Astrocyte of the cerebellum (primary cell): Measurements from ENCODE around the gene BAZ2B.
A peak's percentile ranks its signal among the peaks of the same experiment; 100 is the strongest.

Experiments
- DNase-seq: peaks from one replicate; pipeline ENCODE4 v3.0.0-alpha.2; 2011; ENCODE audit warnings: low read depth
- H3K4me3 ChIP-seq: 2 replicates; pipeline ENCODE4 v1.5.1; 2011; ENCODE audit warnings: mild to moderate bottlenecking, low read depth, low read length, moderate library complexity
- CTCF ChIP-seq: IDR thresholded peaks from 2 replicates; pipeline ENCODE4 v1.5.1; 2012; ENCODE audit warnings: low read length, low read depth, moderate library complexity, mild to moderate bottlenecking; ENCODE audit errors: missing control alignments
- in situ Hi-C: cut with HindIII; loops from 2 replicates; pipeline ENCODE4 v1.10.0; 2017; ENCODE audit warnings: low sequenced_read_pairs

BAZ2B gene

GRCh38 chr2:159555651-159556392 lies 60.5 kb downstream of the BAZ2B start:
- no peak for DNase-seq
- in situ Hi-C loops: no loop called here
- TF ChIP-seq CTCF: no peak
- H3K4me3 ChIP-seq: no peak overlapping the region

GRCh38 chr2:159553727-159554126 lies 62.6 kb downstream of the BAZ2B start:
- no peak overlapping the region for H3K4me3 ChIP-seq
- in situ Hi-C loops: no loop called here
- no peak for DNase-seq
- TF ChIP-seq CTCF: no peak

- TF ChIP-seq CTCF: no peak
- no peak overlapping the region for H3K4me3 ChIP-seq
- DNase-seq: peak; percentile 2
- in situ Hi-C loops: no loop called here
Measured at GRCh38 chr2:159551806-159552205, 64.5 kb downstream of the BAZ2B start.

DNA sequence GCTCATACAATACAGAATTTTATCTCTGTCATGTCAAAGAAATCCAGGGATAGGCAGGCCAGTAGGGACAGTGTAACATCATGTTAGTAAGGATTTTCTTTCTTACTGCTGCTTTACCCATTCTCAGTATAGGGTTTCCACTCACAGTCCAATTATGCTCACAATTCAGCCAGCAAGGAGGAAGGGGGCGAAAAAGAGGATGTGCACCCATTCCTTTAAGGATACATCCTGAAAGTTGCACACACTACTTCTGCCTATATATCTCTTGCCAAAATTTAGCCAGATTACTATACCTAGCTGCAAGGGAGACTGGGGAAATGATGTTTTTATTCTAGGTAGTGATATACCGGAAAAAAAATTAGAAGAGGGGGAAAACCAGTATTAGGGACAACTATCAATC lies 66.1 kb downstream of the BAZ2B start:
- no peak for TF ChIP-seq CTCF

DNA sequence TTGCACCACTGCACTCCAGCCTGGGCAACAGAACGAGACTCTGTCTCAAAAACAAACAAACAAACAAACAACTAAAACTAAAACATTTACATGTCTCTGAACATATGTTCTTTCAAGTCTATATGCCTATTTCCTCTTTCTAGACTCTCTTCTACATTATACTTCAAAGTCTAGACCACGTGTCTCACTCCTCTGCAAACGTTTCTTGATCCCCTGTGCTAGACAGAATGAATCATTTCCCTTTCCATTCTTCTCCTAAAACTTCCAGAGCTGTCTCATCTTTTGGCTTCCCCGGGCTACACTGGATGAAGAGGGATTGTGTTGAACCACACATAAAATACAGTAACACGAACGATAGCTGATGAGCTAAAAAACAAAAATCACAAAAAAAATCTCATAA lies 67.1 kb downstream of the BAZ2B start:
- in situ Hi-C loops: no loop called here
- no peak for TF ChIP-seq CTCF
- no peak for DNase-seq
- H3K4me3 ChIP-seq: no peak overlapping the region

More for the DNA sequence above, 66.1 kb downstream of the BAZ2B start:
- DNase-seq: no peak
- no peak overlapping the region for H3K4me3 ChIP-seq
- in situ Hi-C loops: no loop called here

DNA sequence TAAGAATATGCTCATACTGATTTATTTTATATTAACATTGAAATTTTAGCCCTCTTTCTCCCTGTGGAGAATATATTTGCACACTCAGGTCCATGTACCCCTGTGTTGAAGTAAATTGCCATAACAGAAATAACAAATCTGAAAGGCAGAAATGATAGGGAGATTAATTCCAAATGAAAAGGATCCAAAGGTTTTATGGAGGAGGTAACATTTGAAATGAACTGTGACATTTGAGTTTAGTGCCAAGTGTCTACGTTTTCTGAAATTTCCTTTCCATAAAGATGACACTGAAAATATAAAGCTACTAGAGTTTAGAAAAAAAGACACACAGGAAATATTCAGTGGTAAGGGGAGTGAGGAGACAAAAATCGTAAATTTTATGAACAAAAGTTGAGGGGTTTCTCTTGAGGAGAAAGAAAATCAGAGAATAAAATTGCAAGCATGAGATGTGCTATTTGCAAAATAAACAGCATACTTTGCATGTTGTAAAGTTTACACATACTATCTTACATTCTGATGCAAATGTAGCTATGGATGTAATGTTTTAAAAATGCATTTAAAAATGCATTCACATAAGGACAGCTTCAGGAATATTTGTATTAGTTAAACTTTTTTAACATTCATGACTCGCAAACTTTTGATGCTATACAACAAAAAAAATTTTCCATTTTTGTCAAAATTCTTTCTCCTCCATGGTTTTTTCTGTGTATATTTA lies 69.5 kb downstream of the BAZ2B start:
- in situ Hi-C loops: no loop called here
- TF ChIP-seq CTCF: no peak
- H3K4me3 ChIP-seq: no peak overlapping the region
- no peak for DNase-seq
